Amniotic stem cell (primary cell): Measurements from ENCODE around the gene AGPAT1.
"Not testable (repeated sequence)": the region's sequence is repeated elsewhere in the genome, so short reads cannot be mapped to it uniquely, and the experiment has no call there.

Experiments
- DNase-seq: peaks from one replicate; lab custom pipeline; 2025; lab: John Stamatoyannopoulos, UW

The AGPAT1 gene

GRCh38 chr6:32186151-32186840 lies 10.4 kb upstream of the AGPAT1 start:
- DNase-seq = not testable (repeated sequence)

DNA sequence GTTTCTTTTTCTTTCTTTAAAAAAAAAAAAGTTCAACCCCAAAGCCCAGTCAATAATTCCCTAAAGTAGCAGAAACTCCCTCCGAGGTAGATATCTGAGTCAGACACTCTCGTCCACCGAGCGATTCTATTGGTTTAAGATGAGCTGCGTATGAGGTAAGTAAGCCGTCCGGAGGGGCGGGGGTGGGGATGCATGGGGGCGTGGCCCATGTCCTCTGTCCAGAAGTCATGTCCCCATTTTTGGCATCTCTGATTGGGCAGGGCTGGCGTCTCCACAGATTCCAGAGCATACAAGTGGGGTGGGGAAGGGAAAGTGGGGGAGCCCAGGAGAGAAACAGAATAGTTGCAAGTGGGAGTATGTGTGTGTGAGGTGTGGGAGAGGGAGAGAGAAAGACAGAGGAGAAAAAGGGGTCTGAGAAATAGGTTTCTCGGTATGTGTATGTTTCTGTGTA lies 9.8 kb upstream of the AGPAT1 start:
- DNase-seq = peak; percentile 81

DNA sequence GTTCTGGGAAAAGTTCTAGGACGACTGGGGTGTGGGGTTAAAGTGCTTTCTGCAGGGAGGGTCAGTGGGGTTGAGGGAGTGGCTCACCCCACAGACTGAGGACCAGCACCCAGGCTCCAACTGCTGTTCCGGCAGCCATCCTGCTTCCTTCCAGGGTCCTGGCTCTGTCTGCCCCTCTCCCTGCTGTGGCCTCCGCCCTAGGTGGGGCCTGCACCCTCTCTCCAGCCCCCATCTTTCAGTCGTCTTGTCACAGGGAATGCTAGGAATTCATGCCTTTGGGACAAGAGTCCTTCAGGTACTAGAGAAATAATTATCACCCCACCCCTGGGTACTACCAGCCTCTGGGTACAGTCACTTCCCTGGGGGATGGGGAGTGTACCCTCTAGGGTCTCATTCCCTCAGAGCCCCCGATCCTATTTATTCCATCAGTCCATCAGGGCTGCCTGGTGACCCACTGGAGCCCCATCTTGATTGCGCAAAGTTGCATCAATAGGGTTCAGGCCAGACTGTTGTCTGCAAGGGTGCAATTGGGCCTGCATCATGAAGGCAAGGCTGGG lies 8.3 kb upstream of the AGPAT1 start, which contains the start of gene AGER:
AGER (minus strand) TSS at position 170 of the 557 bp plus-strand sequence; CDS start at position 139, 31 bp downstream.
- DNase-seq = no peak

DNA sequence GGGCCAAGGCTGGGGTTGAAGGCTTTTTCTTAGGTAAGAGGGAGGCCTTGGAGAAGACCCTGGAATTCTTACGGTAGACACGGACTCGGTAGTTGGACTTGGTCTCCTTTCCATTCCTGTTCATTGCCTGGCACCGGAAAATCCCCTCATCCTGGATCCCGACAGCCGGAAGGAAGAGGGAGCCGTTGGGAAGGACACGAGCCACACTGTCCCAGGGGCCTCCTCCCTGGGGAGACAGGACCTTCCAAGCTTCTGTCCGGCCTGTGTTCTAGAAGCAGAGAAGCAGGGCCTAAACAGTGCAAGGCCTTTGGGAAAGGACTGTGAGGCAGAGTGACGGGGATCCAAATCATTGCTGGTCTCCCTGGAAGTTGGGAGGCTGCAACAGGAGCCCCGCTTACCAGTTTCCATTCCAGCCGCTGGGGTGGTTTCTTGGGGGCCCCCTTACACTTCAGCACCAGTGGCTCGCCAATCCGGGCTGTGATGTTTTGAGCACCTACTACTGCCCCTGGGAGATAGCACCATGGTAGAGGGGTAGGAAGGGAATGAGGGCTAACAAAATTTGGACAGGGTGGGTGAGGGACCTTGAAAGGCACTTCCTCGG lies 7.7 kb upstream of the AGPAT1 start:
- DNase-seq = no peak

- DNase-seq = no peak
These were observed 7.1 kb upstream of the AGPAT1 start for GRCh38 chr6:32183030-32183429.

GRCh38 chr6:32182555-32182981 lies 6.7 kb upstream of the AGPAT1 start:
- no peak for DNase-seq

GRCh38 chr6:32181915-32182529 lies 6.1 kb upstream of the AGPAT1 start:
- DNase-seq = no peak

GRCh38 chr6:32181148-32181702 lies 5.3 kb upstream of the AGPAT1 start:
- DNase-seq = no peak

DNA sequence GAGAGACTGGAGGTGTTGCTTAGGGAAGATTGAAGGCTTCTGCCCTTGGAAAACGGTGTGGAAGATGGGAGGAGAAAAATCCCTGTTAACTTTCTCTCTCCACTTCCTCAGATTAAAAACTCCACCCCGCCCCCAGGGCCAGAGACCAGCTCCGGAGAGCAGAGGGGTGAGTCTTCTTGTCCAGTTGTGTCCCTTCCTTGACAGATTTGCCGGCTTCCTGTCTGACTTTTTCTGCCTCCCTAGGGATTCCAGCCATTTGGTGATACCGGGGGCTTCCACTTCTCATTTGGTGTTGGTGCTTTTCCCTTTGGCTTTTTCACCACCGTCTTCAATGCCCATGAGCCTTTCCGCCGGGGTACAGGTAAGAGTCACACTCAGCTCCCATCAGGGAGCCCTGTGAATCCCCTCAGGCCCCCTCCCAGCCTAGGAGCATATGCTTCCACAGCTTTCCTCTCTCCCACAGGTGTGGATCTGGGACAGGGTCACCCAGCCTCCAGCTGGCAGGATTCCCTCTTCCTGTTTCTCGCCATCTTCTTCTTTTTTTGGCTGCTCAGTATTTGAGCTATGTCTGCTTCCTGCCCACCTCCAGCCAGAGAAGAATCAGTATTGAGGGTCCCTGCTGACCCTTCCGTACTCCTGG lies 4.0 kb upstream of the AGPAT1 start:
- no peak for DNase-seq

DNA sequence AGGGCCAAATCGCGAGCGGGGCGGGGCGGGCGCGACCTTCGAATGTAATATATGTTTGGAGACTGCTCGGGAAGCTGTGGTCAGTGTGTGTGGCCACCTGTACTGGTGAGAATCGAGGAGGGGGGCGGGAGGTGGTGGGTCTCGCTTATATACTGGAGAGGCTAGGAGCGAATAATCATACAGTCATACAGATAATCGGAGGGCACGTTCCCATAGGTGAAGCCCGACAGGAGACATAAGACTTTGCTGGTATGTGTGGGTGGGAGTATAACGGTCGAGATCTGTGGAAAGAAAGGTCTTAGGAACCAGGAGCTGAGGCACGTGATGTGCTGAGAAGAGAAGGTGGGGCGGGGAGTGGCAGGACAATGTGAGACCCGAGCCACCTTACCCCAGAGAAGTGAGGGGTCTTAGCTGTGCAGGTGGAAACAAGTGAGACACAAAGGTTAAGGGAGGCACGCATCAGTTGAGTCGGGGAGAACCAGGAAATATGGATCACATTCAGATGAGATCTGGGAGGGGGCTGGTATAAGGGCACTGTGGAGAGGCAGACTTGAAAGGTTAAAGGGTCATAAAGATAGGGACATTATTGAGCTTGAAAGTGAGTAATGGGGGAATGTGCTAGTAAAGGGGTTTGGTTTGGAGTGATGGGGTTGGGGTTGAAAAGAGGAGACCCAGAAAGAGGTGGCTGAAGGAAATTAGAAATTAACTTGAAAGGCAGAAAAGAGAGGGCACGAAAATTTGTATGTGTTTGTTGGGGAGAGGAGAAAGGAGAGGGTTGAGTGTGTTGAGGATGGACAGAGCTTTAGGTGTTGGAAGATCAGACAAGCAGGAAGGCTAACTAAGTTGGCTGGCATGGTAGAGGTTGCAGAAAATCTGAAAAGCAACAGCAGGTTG lies 2.9 kb upstream of the AGPAT1 start:
- no peak for DNase-seq

DNA sequence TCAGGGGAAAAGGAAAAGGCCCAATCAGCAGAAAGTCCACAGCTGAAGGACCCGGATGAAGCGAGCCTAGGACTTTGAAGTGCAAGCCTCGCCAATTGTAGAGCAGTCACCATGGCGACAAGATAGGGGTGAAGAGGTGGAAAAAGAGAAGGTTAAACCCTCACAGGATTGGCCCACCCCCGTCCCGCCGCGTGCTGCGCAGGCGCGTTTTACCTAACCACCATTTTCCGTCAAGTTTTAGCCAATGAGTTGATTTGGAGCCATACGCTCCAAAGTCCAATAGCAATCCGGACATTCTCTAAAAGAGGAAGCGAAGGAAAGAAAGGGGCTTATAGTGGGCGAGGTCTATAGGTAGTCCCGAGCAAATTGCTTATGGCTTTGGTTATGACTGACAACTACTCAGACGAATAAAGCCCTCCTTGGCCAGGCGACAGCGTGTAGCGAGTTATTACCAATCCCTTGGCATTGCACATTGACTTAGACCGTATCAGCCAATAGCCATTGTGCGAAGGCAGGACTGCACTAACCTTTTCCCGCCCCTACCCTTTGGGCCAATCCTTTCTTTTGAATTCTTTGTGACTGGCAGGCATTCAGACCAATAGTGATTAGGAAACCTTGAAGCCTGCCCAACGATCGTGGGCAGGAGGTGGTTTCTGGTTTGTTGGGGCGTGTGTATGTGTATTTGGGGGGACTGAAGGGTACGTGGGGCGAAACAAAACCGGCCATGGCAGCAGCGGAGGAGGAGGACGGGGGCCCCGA lies 2.1 kb upstream of the AGPAT1 start, which contains the start of gene RNF5:
RNF5 (plus strand) TSS at position 618 of the 759 bp plus-strand sequence; CDS start at position 725, 107 bp downstream.
- peak; percentile 100 for DNase-seq

DNA sequence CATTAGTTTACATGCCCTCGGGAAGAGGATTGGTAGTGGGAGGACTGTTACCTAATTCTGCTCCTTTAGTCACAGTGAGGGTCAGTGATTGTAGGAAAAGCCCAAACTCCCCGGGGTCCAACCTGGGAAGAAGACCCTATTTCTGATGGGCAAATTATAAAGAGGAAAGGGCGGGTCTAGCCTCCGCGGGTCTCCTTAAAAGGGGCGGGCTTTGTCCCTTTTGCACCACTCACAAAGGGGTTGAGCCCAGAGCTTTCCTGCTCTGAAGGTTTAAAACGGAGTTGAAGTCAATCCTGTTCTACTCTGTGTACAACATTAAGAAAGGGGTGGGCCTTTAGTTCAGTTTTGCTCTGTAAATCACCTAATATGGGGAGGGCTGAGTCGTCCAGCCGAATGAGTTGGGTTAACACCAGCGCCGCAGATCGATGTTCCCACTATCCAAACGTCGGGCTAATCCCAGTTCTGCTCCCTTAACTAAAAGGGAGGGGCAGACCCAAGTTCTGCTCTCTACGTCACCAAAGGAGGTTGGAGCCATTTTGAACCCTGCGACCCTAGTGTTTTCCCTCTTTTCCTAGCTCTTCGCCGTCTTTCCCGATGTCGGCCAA lies 1.4 kb upstream of the AGPAT1 start:
- DNase-seq = peak; percentile 56

DNA sequence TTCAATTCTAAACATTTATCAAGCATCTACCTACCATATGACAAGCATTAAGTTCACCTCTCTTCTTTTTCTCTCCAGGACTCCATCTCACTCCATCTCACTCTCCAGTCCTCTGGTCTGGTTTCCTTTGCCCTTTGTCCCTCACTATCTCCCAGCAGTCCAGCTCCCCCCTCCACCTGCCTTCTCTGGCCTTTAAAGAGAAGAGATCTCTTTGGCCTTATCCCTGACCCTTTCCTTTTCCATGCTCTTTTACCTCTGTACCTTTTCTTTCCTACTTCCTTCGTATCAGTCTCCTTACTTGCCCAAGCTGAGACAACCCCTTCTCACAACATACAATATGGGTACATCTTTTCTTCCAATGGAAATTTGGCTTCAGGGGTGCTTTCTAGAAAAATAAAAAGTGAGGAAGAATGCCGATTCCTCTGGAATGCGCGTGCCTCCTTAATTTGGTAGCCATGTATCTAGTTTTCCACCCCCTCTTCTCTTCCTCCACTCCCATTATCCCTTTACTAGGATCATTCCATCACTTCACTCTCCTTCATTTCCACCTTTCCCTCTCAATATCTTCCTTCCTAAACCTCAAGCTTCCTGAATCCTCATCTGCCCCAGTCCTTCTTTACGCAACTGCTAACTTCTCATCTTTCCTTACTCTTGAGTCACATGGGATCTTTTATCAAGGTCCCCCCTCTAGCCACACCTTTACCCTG lies 745 bp upstream of the AGPAT1 start:
- DNase-seq = peak; percentile 52

GRCh38 chr6:32175322-32175710 lies 568 bp downstream of the AGPAT1 start:
- DNase-seq = no peak

DNA sequence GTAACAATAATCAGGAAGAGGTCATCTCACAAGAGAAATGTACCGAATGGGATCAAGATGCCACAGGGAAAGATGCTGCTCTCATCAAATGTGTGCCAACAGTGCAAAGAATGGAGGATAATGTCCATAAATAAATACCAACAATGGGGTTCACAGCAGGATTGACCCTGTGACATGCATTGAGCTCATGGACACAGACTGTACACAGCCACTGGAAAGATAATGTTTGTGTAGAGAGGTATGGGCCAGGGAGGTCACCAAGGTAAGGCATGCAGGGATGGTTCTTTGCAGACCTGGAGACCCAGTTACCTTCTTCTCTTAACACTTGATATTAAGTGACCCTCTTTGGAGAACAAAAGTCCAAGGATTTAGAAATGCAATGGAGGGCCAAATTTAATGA lies 1.5 kb downstream of the AGPAT1 start:
- DNase-seq = no peak

GRCh38 chr6:32173051-32173727 lies 2.7 kb downstream of the AGPAT1 start:
- DNase-seq = no peak

GRCh38 chr6:32171234-32171633 lies 4.7 kb downstream of the AGPAT1 start:
- DNase-seq = no peak

- no peak for DNase-seq
These were observed 5.6 kb downstream of the AGPAT1 start for GRCh38 chr6:32170294-32170693.
